Adrenal gland (tissue), 12 donors: Measurements from ENCODE around the gene STK38. TPM values are rescaled to one million over a fixed set of nuclear protein-coding genes. Genes with fewer than 3 reads are reported as not detected.
"Not testable (repeated sequence)": the region's sequence is repeated elsewhere in the genome, so short reads cannot be mapped to it uniquely, and the experiment has no call there.

Experiments
- DNase-seq, 7 donors: peaks; one replicate each; pipeline ENCODE4 v3.0.0-alpha.2; 2019 to 2020
- H3K27ac ChIP-seq, 5 donors: fragments of 200-600 bp; sonication (generic) in 4 of 5; 1 replicate in 3 of 5; 2 replicates in 2 of 5; pipeline versions ENCODE4 v1.5.1 to v1.8.0; 2016 to 2020; ENCODE audit warnings: mild to moderate bottlenecking in 1 of 5
- H3K27me3 ChIP-seq: fragments of 200-600 bp; 2 replicates; pipeline ENCODE4 v1.8.0; 2021
- H3K36me3 ChIP-seq, 2 donors: fragments of 200-600 bp; replicated peaks in 1 of 2; 1 replicate in 1 of 2; 2 replicates in 1 of 2; pipeline versions ENCODE4 v1.5.1 to v1.8.0; 2018 to 2022
- H3K4me1 ChIP-seq, 2 donors: fragments of 200-600 bp; replicated peaks in 1 of 2; 1 replicate in 1 of 2; 2 replicates in 1 of 2; pipeline versions ENCODE4 v1.5.1 to v1.8.0; 2018 to 2021
- H3K4me3 ChIP-seq, 4 donors: fragments of 200-600 bp; sonication (generic) in 3 of 4; one replicate each; pipeline ENCODE4 v1.5.1; 2016 to 2018
- H3K9me3 ChIP-seq, 3 donors: fragments of 200-600 bp; sonication (generic) in 1 of 3; replicated peaks in 1 of 3; 1 replicate in 2 of 3; 2 replicates in 1 of 3; pipeline versions ENCODE4 v1.5.1 to v1.8.0; 2016 to 2021
- CTCF ChIP-seq, 6 experiments: fragments of 450-650 bp in 4 of 6; fragments of 200-600 bp in 2 of 6; sonication (generic) in 1 of 6; IDR thresholded peaks; 1 replicate in 5 of 6; 2 replicates in 1 of 6; pipeline versions ENCODE4 v1.5.1 to v1.8.0; 2016 to 2021; ENCODE audit warnings: antibody characterized with exemption in 6 of 6, mild to moderate bottlenecking in 2 of 6, moderate library complexity in 1 of 6
- POLR2A ChIP-seq, 2 donors: fragments of 450-650 bp; IDR thresholded peaks; one replicate each; pipeline ENCODE4 v1.6.1; 2017; ENCODE audit warnings: antibody characterized with exemption in 2 of 2, mild to moderate bottlenecking in 2 of 2, moderate library complexity in 1 of 2
- WGBS, 4 donors: extraction: QIAGEN DNeasy Blood & Tissue Kit in 2 of 4; methylation state at CpG; one replicate each; pipeline versions ENCODE4 v1.1.5 to v1.1.7; 2013 to 2017; 5-methylcytosine and 5-hydroxymethylcytosine counted together
- intact Hi-C, 2 donors: fragments of 100-400 bp; cut with DNase I; formaldehyde crosslinking; loops; one replicate each; pipeline versions ENCODE4 v1.14.1 to v1.15.0; 2022 to 2023
- polyA plus RNA-seq, 3 donors: library from polyadenylated mRNA; stranded (reverse); fragments of 200-250 nt in 2 of 3; fragments of 350-450 nt in 1 of 3; fragmentation: Illumina TruSeq in 1 of 3; extraction: RNeasy Lipid Tissue Mini Kit (QIAGEN cat#74804) in 1 of 3; gene quantifications; one replicate each; pipeline ENCODE4 v1.2.3, GENCODE V29; 2013 to 2014
- total RNA-seq, 9 donors: library from RNA; depleted of rRNA in 4 of 9; stranded (reverse); fragments of >200 nt in 4 of 9; fragments of 120-200 nt in 1 of 9; fragmentation: NEBNext Ultra II Directional in 1 of 9; extraction: Animal tissue kit (Norgen Biotek cat#: 25700) in 1 of 9; gene quantifications; one replicate each; pipeline versions ENCODE4 v1.1.0 to v1.2.4, GENCODE V29; 2013 to 2023
- donor health status: healthy with polysubstance abuse.
- donor health status: Bipolar disorder and iron deficiency.
- donor health status: DM: yes; HTN: yes; CAD: no.
- donor health status: DM: no; HTN: no; CAD: no.
- donor health status: DM: no; HTN: no; CAD: no.
- donor health status: DM: yes; HTN: yes; CAD: no.

STK38 gene
- total and polyA plus RNA-seq, 12 donors, result 7.4 to 21.3 (median 13.2) TPM

DNA sequence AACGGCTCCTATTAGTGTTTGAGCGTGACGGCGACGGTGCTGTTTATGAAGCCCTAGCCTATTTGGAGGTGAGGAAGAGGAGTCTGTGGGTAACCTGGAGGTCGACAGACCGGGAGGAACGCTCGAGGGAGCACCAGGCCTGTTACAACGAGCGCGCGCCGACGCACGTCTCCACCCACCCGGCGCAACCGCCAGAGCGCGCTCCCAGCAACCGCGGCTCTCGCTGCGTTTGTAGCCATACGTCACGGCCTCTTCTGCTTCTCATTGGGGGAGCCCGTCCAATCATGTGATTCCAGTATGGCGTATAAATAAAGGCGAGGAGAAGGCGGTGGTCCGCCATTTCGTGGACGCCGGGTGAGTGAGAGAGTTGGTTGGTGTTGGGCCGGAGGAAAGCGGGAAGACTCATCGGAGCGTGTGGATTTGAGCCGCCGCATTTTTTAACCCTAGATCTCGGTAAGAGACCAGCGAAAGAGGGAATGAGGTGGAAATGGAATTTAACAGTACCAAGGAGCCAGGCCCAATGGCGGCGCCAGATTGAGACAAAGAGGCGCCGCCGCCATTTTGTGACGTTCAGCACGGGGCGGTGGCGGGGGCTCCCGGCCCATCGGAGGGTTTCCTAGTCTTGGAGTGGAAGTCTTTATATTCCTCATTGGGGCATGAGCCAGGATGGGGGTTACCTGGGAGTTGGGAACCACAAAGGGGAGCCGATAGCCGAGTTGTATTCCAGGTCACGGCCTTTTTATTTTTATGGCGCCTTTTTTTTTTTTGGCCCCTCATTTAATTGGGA is 46.9 kb upstream of the STK38 start, which contains the start of gene SRSF3:
Gene SRSF3, plus strand, starts transcription at position 334 of the 787 bp plus-strand sequence. CDS start 2,401 bp downstream, outside the sequence.
- no peaks in the 10 kb centered on the region for H3K9me3 ChIP-seq
- peak within 1 kb of the TSS; percentile 25 to 97 (median 68) for H3K4me3 ChIP-seq
- H3K4me1 ChIP-seq, result peaks cover 28% of the 10 kb centered on the region in 2 donors
- H3K27me3 ChIP-seq, result no peaks in the 10 kb centered on the region
- peaks cover 0 to 27% of the 10 kb centered on the region in 2 donors for H3K36me3 ChIP-seq
- intact Hi-C loops, result loop anchor here (10.0 kb wide), 1 partner anchor 49 kb away; the partner anchor contains the start of gene STK38 (in 2 of the 2)
- H3K27ac ChIP-seq, result peak within 1 kb of the TSS; percentile 90 to 98 (median 95)
- DNase-seq, result peak; percentile 97 to 99 (median 98)
- TF ChIP-seq POLR2A (IDR thresholded peaks at IDR 0.05) (peak; percentile 99), CTCF (IDR thresholded peaks at IDR 0.05) (peak; percentile 28 to 67 (median 54))
- WGBS, 4 donors, result 0% methylated on average over 38 to 58 of the region's 58 CpGs

- Histone ChIP-seq H3K36me3 (peaks cover 0 to 20% of the 10 kb centered on the region in 2 donors), H3K4me1 (peaks cover 22% of the 10 kb centered on the region in 2 donors), H3K4me3 (peak overlapping the region in 2 of 4 donors; percentile 12 to 73), H3K9me3 (no peaks in the 10 kb centered on the region), H3K27me3 (no peaks in the 10 kb centered on the region), H3K27ac (peak overlapping the region; percentile 87 to 98 (median 95))
- TF ChIP-seq POLR2A (IDR thresholded peaks at IDR 0.05) (no peak), CTCF (IDR thresholded peaks at IDR 0.05) (no peak)
- intact Hi-C loops, result loop anchor here (10.0 kb wide), 1 partner anchor 49 kb away; the partner anchor contains the start of gene STK38 (in 2 of the 2)
- peak in 5 of 7 donors; percentile 25 to 77 (median 60) for DNase-seq
- 22 to 29% (median 26%) methylated on average over 13 to 15 of the region's 15 CpGs for WGBS, 4 donors
Observed at GRCh38 chr6:36593569-36594028, 46.3 kb upstream of the STK38 start.

GRCh38 chr6:36592221-36592655 is 45.0 kb upstream of the STK38 start:
- Histone ChIP-seq H3K9me3 (no peaks in the 10 kb centered on the region), H3K4me1 (peaks cover 8% of the 10 kb centered on the region in 2 donors), H3K27ac (peak overlapping the region in 1 of 5 donors; percentile 95), H3K36me3 (peaks cover 0 to 7% of the 10 kb centered on the region in 2 donors), H3K27me3 (no peaks in the 10 kb centered on the region), H3K4me3 (no peak overlapping the region)
- no peak for DNase-seq
- 85 to 93% (median 88%) methylated on average over 12 of the region's 12 CpGs for WGBS, 4 donors
- no peak for TF ChIP-seq CTCF (IDR thresholded peaks at IDR 0.05)
- TF ChIP-seq POLR2A (IDR thresholded peaks at IDR 0.05), result no peak
- intact Hi-C loops, result loop anchor here (10.0 kb wide), 1 partner anchor 47 kb away; the partner anchor contains the start of gene STK38 (in 2 of the 2)

DNA sequence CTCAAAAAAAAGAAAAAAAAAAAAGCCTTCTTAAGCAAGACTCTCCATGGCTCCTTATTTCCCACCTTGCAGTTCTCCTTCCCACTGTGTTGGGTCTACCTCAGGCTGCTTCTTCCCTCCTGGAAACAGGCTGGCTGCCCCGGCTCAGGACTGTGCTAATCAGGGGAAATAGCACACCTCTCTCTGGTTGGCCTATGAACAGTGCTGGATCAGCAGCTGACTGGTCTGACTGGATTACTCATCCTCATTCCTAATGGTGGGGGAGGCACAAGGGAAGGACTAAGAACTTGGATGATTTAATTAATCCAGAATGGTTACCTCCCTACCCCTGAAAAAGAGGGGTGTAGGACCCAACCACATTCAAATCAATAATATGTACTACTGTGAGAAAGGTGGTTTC is 43.0 kb upstream of the STK38 start:
- no peaks in the 10 kb centered on the region for H3K9me3 ChIP-seq
- TF ChIP-seq CTCF (IDR thresholded peaks at IDR 0.05) (no peak), POLR2A (IDR thresholded peaks at IDR 0.05) (no peak)
- no peaks in the 10 kb centered on the region for H3K4me1 ChIP-seq
- H3K27ac ChIP-seq, result no peak overlapping the region
- no peaks in the 10 kb centered on the region for H3K27me3 ChIP-seq
- H3K36me3 ChIP-seq, result no peaks in the 10 kb centered on the region
- intact Hi-C loops, result loop anchor here (10.0 kb wide), 1 partner anchor 45 kb away; the partner anchor contains the start of gene STK38 (in 2 of the 2)
- H3K4me3 ChIP-seq, result no peak overlapping the region
- WGBS, 4 donors, result 41 to 76% (median 63%) methylated on average over 1 of the region's 1 CpG
- DNase-seq, result peak in 2 of 7 donors; percentile 40 to 52

DNA sequence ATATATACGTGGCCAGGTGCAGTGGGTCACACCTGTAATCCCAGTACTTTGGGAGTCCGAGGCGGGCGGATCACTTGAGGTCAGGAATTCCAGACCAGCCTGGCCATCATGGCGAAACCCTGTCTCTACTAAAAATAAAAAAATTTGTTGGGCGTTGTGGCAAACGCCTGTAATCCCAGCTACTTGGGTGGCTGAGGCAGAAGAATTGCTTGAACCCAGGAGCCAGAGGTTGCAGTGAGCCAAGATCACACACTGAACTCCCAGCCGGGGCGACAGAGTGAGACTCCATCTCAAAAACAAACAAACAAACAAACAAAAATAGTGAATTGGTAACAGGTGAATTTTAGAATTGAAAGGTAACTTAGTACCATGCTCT is 41.7 kb upstream of the STK38 start:
- 90 to 95% (median 92%) methylated on average over 9 of the region's 9 CpGs for WGBS, 4 donors
- H3K27me3 ChIP-seq, DNase-seq, H3K27ac ChIP-seq, H3K4me3 ChIP-seq, H3K36me3 ChIP-seq, H3K4me1 ChIP-seq, intact Hi-C loops, H3K9me3 ChIP-seq: not testable (repeated sequence)
